HL-60 (cell line): ENCODE data around the gene UTY.

Experiments used
- CTCF ChIP-seq: IDR thresholded peaks from one replicate; pipeline ENCODE4 v1.5.1; 2011; ENCODE audit warnings: low read length, control low read depth, inconsistent platforms; ENCODE audit not compliant: insufficient read depth
- POLR2AphosphoS5 ChIP-seq: IDR thresholded peaks from 2 replicates; pipeline ENCODE4 v1.6.1; 2012; ENCODE audit warnings: low read depth

DNA sequence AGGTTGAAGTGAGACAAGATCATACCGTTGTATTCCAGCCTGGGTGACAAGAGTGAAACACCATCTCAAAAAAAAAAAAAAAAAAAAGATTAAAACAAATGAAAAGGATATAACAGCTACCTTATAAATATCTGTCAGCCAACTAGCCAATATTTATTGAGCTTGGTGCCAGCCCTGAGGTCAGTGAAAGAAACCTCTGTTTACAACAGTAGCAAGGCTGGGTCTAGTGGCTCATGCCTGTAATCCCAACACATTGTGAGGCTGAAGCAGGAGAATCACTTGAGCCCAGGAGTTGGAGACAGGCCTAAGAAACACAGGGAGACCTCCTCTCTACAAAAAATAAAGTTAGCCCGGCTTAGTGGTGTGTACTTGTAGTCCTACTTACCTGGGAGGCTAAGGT lies 12.6 kb upstream of the UTY start:
- TF ChIP-seq POLR2AphosphoS5 = no peak
- TF ChIP-seq CTCF = no peak
